Measurements from ENCODE around the gene PARD3.

PARD3 gene

GRCh38 chr10:34231441-34232180, 583.5 kb downstream of the PARD3 start:
- FAIRE-seq: no peak

- no peak for FAIRE-seq
Measured at GRCh38 chr10:34229917-34230316, 585.2 kb downstream of the PARD3 start.

- FAIRE-seq: no peak
Measured at GRCh38 chr10:34228066-34228465, 587.0 kb downstream of the PARD3 start.

GRCh38 chr10:34224639-34225038, 590.5 kb downstream of the PARD3 start:
- FAIRE-seq: no peak

- no peak for FAIRE-seq
Measured at GRCh38 chr10:34223658-34224057, 591.4 kb downstream of the PARD3 start.

GRCh38 chr10:34222359-34222758, 592.7 kb downstream of the PARD3 start:
- no peak for FAIRE-seq

- no peak for FAIRE-seq
Measured at GRCh38 chr10:34219753-34220548, 595.1 kb downstream of the PARD3 start.

- no peak for FAIRE-seq
Measured at GRCh38 chr10:34217524-34217923, 597.6 kb downstream of the PARD3 start.

- FAIRE-seq: no peak
Measured at GRCh38 chr10:34216348-34216945, 598.6 kb downstream of the PARD3 start.

GRCh38 chr10:34213805-34214197, 601.3 kb downstream of the PARD3 start:
- no peak for FAIRE-seq

GRCh38 chr10:34213193-34213804, 601.8 kb downstream of the PARD3 start:
- no peak for FAIRE-seq

GRCh38 chr10:34207343-34207742, 607.8 kb downstream of the PARD3 start:
- FAIRE-seq: no peak

- FAIRE-seq: no peak
Measured at GRCh38 chr10:34206935-34207268, 608.2 kb downstream of the PARD3 start.

- no peak for FAIRE-seq
Measured at GRCh38 chr10:34206078-34206934, 608.8 kb downstream of the PARD3 start.

- no peak for FAIRE-seq
Measured at GRCh38 chr10:34205452-34205851, 609.6 kb downstream of the PARD3 start.

- no peak for FAIRE-seq
Measured at GRCh38 chr10:34203966-34204630, 611.0 kb downstream of the PARD3 start.

GRCh38 chr10:34200355-34200901, 614.7 kb downstream of the PARD3 start:
- no peak for FAIRE-seq

- FAIRE-seq: no peak
Measured at GRCh38 chr10:34198953-34199352, 616.1 kb downstream of the PARD3 start.

GRCh38 chr10:34196058-34196433, 619.0 kb downstream of the PARD3 start:
- FAIRE-seq: no peak

GRCh38 chr10:34195364-34196057, 619.6 kb downstream of the PARD3 start:
- FAIRE-seq: no peak

All from A204.1 (cell line).